ENCODE data around the gene UBE4B. TPM values are rescaled to one million over a fixed set of nuclear protein-coding genes. Genes with fewer than 3 reads are reported as not detected.

Gene UBE4B
- total RNA-seq, 1 donor from 2014 or later = 62.2 TPM

- Mint-ChIP-seq H3K27ac (ENCODE audit: unreplicated experiment) (no peak overlapping the region), H3K27me3 (ENCODE audit: unreplicated experiment) (no peaks in the 10 kb centered on the region), H3K9me3 (ENCODE audit: unreplicated experiment) (no peaks in the 10 kb centered on the region), H3K4me3 (ENCODE audit: unreplicated experiment) (no peak overlapping the region), H3K4me1 (ENCODE audit: unreplicated experiment) (no peaks in the 10 kb centered on the region), H3K36me3 (ENCODE audit: unreplicated experiment) (peaks cover 11% of the 10 kb centered on the region)
- DNase-seq (ENCODE audit: extremely low spot score, unreplicated experiment) = no peak
- TF ChIP-seq CTCF (IDR thresholded peaks at IDR 0.05) = no peak
Observed at GRCh38 chr1:10187026-10187334, 154.2 kb downstream of the UBE4B start.

GRCh38 chr1:10188133-10188650 lies 155.4 kb downstream of the UBE4B start:
- Mint-ChIP-seq H3K4me1 (ENCODE audit: unreplicated experiment) (no peaks in the 10 kb centered on the region), H3K27ac (ENCODE audit: unreplicated experiment) (no peak overlapping the region)

GRCh38 chr1:10189659-10190058 lies 156.9 kb downstream of the UBE4B start:
- no peak for TF ChIP-seq CTCF (IDR thresholded peaks at IDR 0.05)
- Mint-ChIP-seq H3K4me3 (ENCODE audit: unreplicated experiment) (no peak overlapping the region), H3K36me3 (ENCODE audit: unreplicated experiment) (no peaks in the 10 kb centered on the region), H3K4me1 (ENCODE audit: unreplicated experiment) (no peaks in the 10 kb centered on the region), H3K27me3 (ENCODE audit: unreplicated experiment) (peaks cover 2% of the 10 kb centered on the region), H3K9me3 (ENCODE audit: unreplicated experiment) (no peaks in the 10 kb centered on the region), H3K27ac (ENCODE audit: unreplicated experiment) (no peak overlapping the region)
- DNase-seq (ENCODE audit: extremely low spot score, unreplicated experiment) = no peak

More at GRCh38 chr1:10188133-10188650, 155.4 kb downstream of the UBE4B start:
- Mint-ChIP-seq H3K36me3 (ENCODE audit: unreplicated experiment) (peaks cover 5% of the 10 kb centered on the region), H3K4me3 (ENCODE audit: unreplicated experiment) (no peak overlapping the region), H3K9me3 (ENCODE audit: unreplicated experiment) (no peaks in the 10 kb centered on the region), H3K27me3 (ENCODE audit: unreplicated experiment) (peaks cover under 1% of the 10 kb centered on the region)
- no peak for TF ChIP-seq CTCF (IDR thresholded peaks at IDR 0.05)
- no peak for DNase-seq (ENCODE audit: extremely low spot score, unreplicated experiment)

- no peak overlapping the region for H3K4me3 Mint-ChIP-seq (ENCODE audit: unreplicated experiment)
- peaks cover 2% of the 10 kb centered on the region for H3K27me3 Mint-ChIP-seq (ENCODE audit: unreplicated experiment)
- H3K4me1 Mint-ChIP-seq (ENCODE audit: unreplicated experiment) = no peaks in the 10 kb centered on the region
- DNase-seq (ENCODE audit: extremely low spot score, unreplicated experiment) = no peak
- no peaks in the 10 kb centered on the region for H3K36me3 Mint-ChIP-seq (ENCODE audit: unreplicated experiment)
- H3K9me3 Mint-ChIP-seq (ENCODE audit: unreplicated experiment) = no peaks in the 10 kb centered on the region
- no peak for TF ChIP-seq CTCF (IDR thresholded peaks at IDR 0.05)
- H3K27ac Mint-ChIP-seq (ENCODE audit: unreplicated experiment) = no peak overlapping the region
Observed at GRCh38 chr1:10192263-10192662, 159.5 kb downstream of the UBE4B start.

- no peak for TF ChIP-seq CTCF (IDR thresholded peaks at IDR 0.05)
- Mint-ChIP-seq H3K4me3 (ENCODE audit: unreplicated experiment) (no peak overlapping the region), H3K27ac (ENCODE audit: unreplicated experiment) (no peak overlapping the region), H3K27me3 (ENCODE audit: unreplicated experiment) (peaks cover 2% of the 10 kb centered on the region), H3K9me3 (ENCODE audit: unreplicated experiment) (no peaks in the 10 kb centered on the region), H3K4me1 (ENCODE audit: unreplicated experiment) (no peaks in the 10 kb centered on the region), H3K36me3 (ENCODE audit: unreplicated experiment) (no peaks in the 10 kb centered on the region)
- DNase-seq (ENCODE audit: extremely low spot score, unreplicated experiment) = no peak
Observed at GRCh38 chr1:10193288-10193687, 160.5 kb downstream of the UBE4B start.
